Body of pancreas (tissue), 4 donors: ENCODE measurements around the gene C14orf119. TPM values are rescaled to one million over a fixed set of nuclear protein-coding genes. Genes with fewer than 3 reads are reported as not detected.

ENCODE experiments used
- ATAC-seq: fragments of 150-250 bp; one replicate; pipeline ENCODE4 v1.9.1; 2016
- DNase-seq, 4 donors: peaks; one replicate each; pipeline ENCODE4 v3.0.0-alpha.2; 2019
- H3K27ac ChIP-seq, 4 donors: fragments of 200-600 bp; sonication (generic); 1 replicate in 3 of 4; 2 replicates in 1 of 4; pipeline versions ENCODE4 v1.5.1 to v1.6.1; 2016 to 2019; ENCODE audit warnings: mild to moderate bottlenecking in 1 of 4, mixed read lengths in 1 of 4, moderate library complexity in 1 of 4
- H3K27me3 ChIP-seq, 2 donors: fragments of 200-600 bp; sonication (generic); one replicate each; pipeline ENCODE4 v1.6.0; 2016; ENCODE audit warnings: mild to moderate bottlenecking in 1 of 2
- H3K36me3 ChIP-seq, 2 donors: fragments of 200-600 bp; sonication (generic); replicated peaks in 1 of 2; 2 replicates each; pipeline ENCODE4 v1.5.1; 2016; ENCODE audit warnings: low read depth in 2 of 2; ENCODE audit not compliant: insufficient read depth in 1 of 2
- H3K4me1 ChIP-seq: fragments of 200-600 bp; sonication (generic); one replicate; pipeline ENCODE4 v1.6.0; 2016
- H3K4me3 ChIP-seq, 2 donors: fragments of 200-600 bp; sonication (generic); 1 replicate in 1 of 2; 2 replicates in 1 of 2; pipeline ENCODE4 v1.5.1; 2016 to 2019
- H3K9me3 ChIP-seq, 3 donors: fragments of 200-600 bp; sonication (generic); 1 replicate in 2 of 3; 2 replicates in 1 of 3; pipeline ENCODE4 v1.5.1; 2016
- CTCF ChIP-seq, 7 experiments: fragments of 450-650 bp in 4 of 7; fragments of 200-600 bp in 3 of 7; sonication (generic) in 3 of 7; IDR thresholded peaks; one replicate each; pipeline ENCODE4 v1.5.1; 2016 to 2019; ENCODE audit warnings: antibody characterized with exemption in 7 of 7
- POLR2A ChIP-seq, 3 donors: fragments of 450-650 bp; IDR thresholded peaks; one replicate each; pipeline ENCODE4 v1.6.1; 2016; ENCODE audit warnings: antibody characterized with exemption in 3 of 3, mild to moderate bottlenecking in 2 of 3
- WGBS, 2 donors: methylation state at CpG; one replicate each; pipeline ENCODE4 v1.1.5; 2017; 5-methylcytosine and 5-hydroxymethylcytosine counted together
- intact Hi-C: fragments of 100-400 bp; cut with DNase I; formaldehyde crosslinking; loops from one replicate; pipeline ENCODE4 v1.15.1; 2023
- total RNA-seq, 2 donors: library from RNA; depleted of rRNA; stranded (reverse); fragments of >200 nt; gene quantifications; one replicate each; pipeline ENCODE4 v1.1.0, GENCODE V29; 2016

Gene C14orf119
- total RNA-seq, 2 donors from 2014 or later: 3.6 to 7.0 TPM

GRCh38 chr14:23071244-23071920 lies 23.9 kb upstream of the C14orf119 start:
- no peaks in the 10 kb centered on the region for H3K9me3 ChIP-seq
- H3K4me1 ChIP-seq: peaks cover 28% of the 10 kb centered on the region
- DNase-seq (peak; percentile 83 to 92 (median 88)), ATAC-seq (peak; percentile 93)
- intact Hi-C loops: no loop called here
- 0 to 1% methylated on average over 14 of the region's 14 CpGs for WGBS, 2 donors
- TF ChIP-seq CTCF (IDR thresholded peaks at IDR 0.05): peak in 2 of 7 experiments; percentile 11 to 15
- peak in 2 of 3 donors; percentile 60 for TF ChIP-seq POLR2A (IDR thresholded peaks at IDR 0.05)
- peak overlapping the region; percentile 16 to 66 for H3K4me3 ChIP-seq
- H3K36me3 ChIP-seq: peaks cover 0 to 27% of the 10 kb centered on the region in 2 donors
- H3K27me3 ChIP-seq: no peaks in the 10 kb centered on the region
- H3K27ac ChIP-seq: peak overlapping the region; percentile 41 to 86 (median 72)

GRCh38 chr14:23071921-23072539 lies 23.3 kb upstream of the C14orf119 start:
- H3K36me3 ChIP-seq: peaks cover 0 to 29% of the 10 kb centered on the region in 2 donors
- no peaks in the 10 kb centered on the region for H3K27me3 ChIP-seq
- H3K27ac ChIP-seq: peak overlapping the region; percentile 41 to 86 (median 72)
- H3K9me3 ChIP-seq: no peaks in the 10 kb centered on the region
- no peak for TF ChIP-seq POLR2A (IDR thresholded peaks at IDR 0.05)
- no peak for TF ChIP-seq CTCF (IDR thresholded peaks at IDR 0.05)
- no peak overlapping the region for H3K4me3 ChIP-seq
- no peak for DNase-seq
- no peak for ATAC-seq
- intact Hi-C loops: no loop called here
- 26 to 33% methylated on average over 5 of the region's 5 CpGs for WGBS, 2 donors
- H3K4me1 ChIP-seq: peaks cover 28% of the 10 kb centered on the region

GRCh38 chr14:23074906-23075305 lies 20.4 kb upstream of the C14orf119 start:
- TF ChIP-seq POLR2A (IDR thresholded peaks at IDR 0.05) (no peak), CTCF (IDR thresholded peaks at IDR 0.05) (no peak)
- WGBS, 2 donors: 87% methylated on average over 1 of the region's 1 CpG
- H3K4me1 ChIP-seq: peaks cover 22% of the 10 kb centered on the region

GRCh38 chr14:23076785-23077408 lies 18.4 kb upstream of the C14orf119 start:
- H3K27me3 ChIP-seq: no peaks in the 10 kb centered on the region
- TF ChIP-seq POLR2A (IDR thresholded peaks at IDR 0.05) (no peak), CTCF (IDR thresholded peaks at IDR 0.05) (peak in 6 of 7 experiments; percentile 40 to 54 (median 52))
- ATAC-seq: peak; percentile 24
- 60 to 64% methylated on average over 5 of the region's 5 CpGs for WGBS, 2 donors
- H3K36me3 ChIP-seq: peaks cover 11 to 54% of the 10 kb centered on the region in 2 donors
- H3K4me1 ChIP-seq: peaks cover 9% of the 10 kb centered on the region
- H3K4me3 ChIP-seq: no peak overlapping the region
- DNase-seq: peak in 1 of 4 donors; percentile 35
- intact Hi-C loops: no loop called here
- H3K27ac ChIP-seq: no peak overlapping the region
- H3K9me3 ChIP-seq: no peaks in the 10 kb centered on the region

More at GRCh38 chr14:23074906-23075305, 20.4 kb upstream of the C14orf119 start:
- H3K36me3 ChIP-seq: peaks cover 11 to 39% of the 10 kb centered on the region in 2 donors
- no peak for DNase-seq
- H3K9me3 ChIP-seq: no peaks in the 10 kb centered on the region
- intact Hi-C loops: no loop called here
- H3K4me3 ChIP-seq: no peak overlapping the region
- H3K27me3 ChIP-seq: no peaks in the 10 kb centered on the region
- no peak overlapping the region for H3K27ac ChIP-seq
- ATAC-seq: no peak
